T-helper 17 cell (primary cell): ENCODE measurements around the gene CACNA1C. TPM values are rescaled to one million over a fixed set of nuclear protein-coding genes. Genes with fewer than 3 reads are reported as not detected.

Experiments
- ATAC-seq: fragments of 150-1000 bp; cut with Tn5 transposase; 2 replicates; pipeline ENCODE4 v1.10.0; 2021; ENCODE audit warnings: mild to moderate bottlenecking, moderate library complexity
- DNase-seq, 3 donors: peaks; one replicate each; pipeline versions ENCODE4 v3.0.0 to v3.0.0-alpha.2; 2020 to 2021
- H3K9me3 ChIP-seq: one replicate; pipeline ENCODE4 v1.7.0; 2013; ENCODE audit warnings: low read length, mild to moderate bottlenecking; ENCODE audit not compliant: control insufficient read depth, poor library complexity, severe bottlenecking
- H3K27ac Mint-ChIP-seq: one replicate; pipeline ENCODE4 v1.8.0; 2022; ENCODE audit warnings: mild to moderate bottlenecking, moderate library complexity, mixed read lengths
- H3K27me3 Mint-ChIP-seq: one replicate; pipeline ENCODE4 v1.8.0; 2022; ENCODE audit warnings: mixed read lengths
- H3K36me3 Mint-ChIP-seq: one replicate; pipeline ENCODE4 v1.8.0; 2022; ENCODE audit warnings: low read depth, mixed read lengths
- H3K4me1 Mint-ChIP-seq: one replicate; pipeline ENCODE4 v1.8.0; 2022; ENCODE audit warnings: mild to moderate bottlenecking, mixed read lengths
- H3K4me3 Mint-ChIP-seq: one replicate; pipeline ENCODE4 v1.8.0; 2022; ENCODE audit warnings: mild to moderate bottlenecking, moderate library complexity, mixed read lengths
- total RNA-seq, 4 donors: library from RNA in 2 of 4; stranded (reverse) in 2 of 4; gene quantifications; one replicate each; pipeline ENCODE4 v1.2.3 and lab custom pipeline; 2022 to 2026

The CACNA1C gene
- total RNA-seq, 2 donors from 2014 or later, result 0.02 to 0.18 TPM

DNA sequence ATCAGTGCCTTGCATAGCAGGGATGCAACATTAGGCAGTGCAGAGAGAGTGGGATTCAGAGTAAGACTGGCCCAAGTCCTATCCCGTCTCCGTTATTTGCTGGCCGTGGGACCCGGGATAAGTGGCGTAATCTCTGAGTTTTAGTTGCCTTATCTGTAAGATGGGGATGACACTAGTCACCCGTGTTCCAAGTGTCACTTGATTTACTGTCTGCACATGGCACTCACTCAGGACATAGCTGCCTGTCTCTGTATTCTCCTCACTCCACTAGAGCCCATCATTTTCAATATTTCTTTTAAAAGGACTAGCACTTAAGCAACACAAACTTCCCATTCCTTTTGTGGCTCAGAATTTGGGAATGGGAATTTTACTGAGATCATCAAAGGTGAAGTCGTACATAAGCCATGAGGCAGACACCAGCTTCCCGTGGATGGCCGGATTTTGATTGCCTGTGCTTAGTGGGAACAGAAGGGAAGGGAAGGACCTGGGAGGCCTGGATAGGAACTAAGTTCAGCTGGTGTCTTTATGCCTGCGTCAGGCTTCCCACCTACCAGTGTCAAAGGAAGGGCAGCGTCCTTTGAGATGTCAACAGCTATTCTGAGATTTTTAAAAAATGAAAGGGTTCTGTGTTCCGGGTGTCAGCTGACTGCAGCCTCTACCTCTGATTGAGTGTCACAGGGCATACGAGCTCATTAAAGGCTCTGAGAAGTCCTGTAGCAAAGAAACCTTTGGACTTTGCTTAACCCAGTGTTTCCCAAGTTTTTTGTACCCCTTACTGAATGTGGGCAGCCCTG is 361.4 kb downstream of the CACNA1C start:
- H3K4me1 Mint-ChIP-seq, result no peaks in the 10 kb centered on the region
- H3K4me3 Mint-ChIP-seq, result no peak overlapping the region
- no peak overlapping the region for H3K27ac Mint-ChIP-seq
- peaks cover 35% of the 10 kb centered on the region for H3K27me3 Mint-ChIP-seq
- H3K9me3 ChIP-seq, result no peaks in the 10 kb centered on the region
- H3K36me3 Mint-ChIP-seq, result peaks cover 4% of the 10 kb centered on the region
- ATAC-seq, result no peak
- DNase-seq, result no peak

- H3K36me3 Mint-ChIP-seq, result peaks cover 4% of the 10 kb centered on the region
- ATAC-seq (no peak), DNase-seq (no peak)
- no peak overlapping the region for H3K27ac Mint-ChIP-seq
- H3K9me3 ChIP-seq, result no peaks in the 10 kb centered on the region
- no peaks in the 10 kb centered on the region for H3K4me1 Mint-ChIP-seq
- H3K4me3 Mint-ChIP-seq, result no peak overlapping the region
- H3K27me3 Mint-ChIP-seq, result peaks cover 39% of the 10 kb centered on the region
These were observed 362.2 kb downstream of the CACNA1C start for GRCh38 chr12:2414810-2415567.

GRCh38 chr12:2415568-2415944 is 362.8 kb downstream of the CACNA1C start:
- no peaks in the 10 kb centered on the region for H3K9me3 ChIP-seq
- Mint-ChIP-seq H3K36me3 (peaks cover 4% of the 10 kb centered on the region), H3K4me1 (no peaks in the 10 kb centered on the region), H3K27ac (no peak overlapping the region), H3K27me3 (peaks cover 39% of the 10 kb centered on the region), H3K4me3 (no peak overlapping the region)
- ATAC-seq (no peak), DNase-seq (no peak)

- DNase-seq (no peak), ATAC-seq (no peak)
- peaks cover 4% of the 10 kb centered on the region for H3K36me3 Mint-ChIP-seq
- no peak overlapping the region for H3K27ac Mint-ChIP-seq
- no peaks in the 10 kb centered on the region for H3K9me3 ChIP-seq
- peaks cover 34% of the 10 kb centered on the region for H3K27me3 Mint-ChIP-seq
- no peaks in the 10 kb centered on the region for H3K4me1 Mint-ChIP-seq
- no peak overlapping the region for H3K4me3 Mint-ChIP-seq
These were observed 363.4 kb downstream of the CACNA1C start for GRCh38 chr12:2416158-2416557.

- Mint-ChIP-seq H3K27me3 (peaks cover 43% of the 10 kb centered on the region), H3K27ac (no peak overlapping the region), H3K4me1 (no peaks in the 10 kb centered on the region), H3K36me3 (peaks cover 4% of the 10 kb centered on the region), H3K4me3 (no peak overlapping the region)
- ATAC-seq (no peak), DNase-seq (no peak)
- no peaks in the 10 kb centered on the region for H3K9me3 ChIP-seq
These were observed 364.8 kb downstream of the CACNA1C start for GRCh38 chr12:2417481-2418160.

DNA sequence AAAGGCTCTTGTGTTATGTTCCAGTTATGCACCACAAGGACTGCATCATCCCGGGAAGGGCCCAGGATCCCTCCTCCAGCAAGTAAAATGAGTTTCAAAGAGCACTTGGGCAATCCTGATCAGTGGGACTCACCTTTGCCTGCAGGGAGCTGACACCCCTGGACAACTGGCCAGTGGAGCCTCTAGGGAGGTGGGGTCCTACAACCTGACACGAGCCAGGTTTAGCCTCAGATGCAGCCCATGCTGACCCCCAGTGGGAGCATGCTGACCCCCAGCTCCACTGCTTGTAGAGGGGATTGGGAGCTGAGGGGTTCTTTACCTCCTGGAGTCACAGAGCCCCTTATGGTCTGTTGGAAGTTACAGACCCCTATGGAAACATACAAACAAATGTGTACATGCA is 365.8 kb downstream of the CACNA1C start:
- no peak for ATAC-seq
- peaks cover 49% of the 10 kb centered on the region for H3K27me3 Mint-ChIP-seq
- H3K36me3 Mint-ChIP-seq, result peaks cover 4% of the 10 kb centered on the region
- H3K4me3 Mint-ChIP-seq, result no peak overlapping the region
- no peaks in the 10 kb centered on the region for H3K4me1 Mint-ChIP-seq
- H3K27ac Mint-ChIP-seq, result no peak overlapping the region
- no peaks in the 10 kb centered on the region for H3K9me3 ChIP-seq
- no peak for DNase-seq

DNA sequence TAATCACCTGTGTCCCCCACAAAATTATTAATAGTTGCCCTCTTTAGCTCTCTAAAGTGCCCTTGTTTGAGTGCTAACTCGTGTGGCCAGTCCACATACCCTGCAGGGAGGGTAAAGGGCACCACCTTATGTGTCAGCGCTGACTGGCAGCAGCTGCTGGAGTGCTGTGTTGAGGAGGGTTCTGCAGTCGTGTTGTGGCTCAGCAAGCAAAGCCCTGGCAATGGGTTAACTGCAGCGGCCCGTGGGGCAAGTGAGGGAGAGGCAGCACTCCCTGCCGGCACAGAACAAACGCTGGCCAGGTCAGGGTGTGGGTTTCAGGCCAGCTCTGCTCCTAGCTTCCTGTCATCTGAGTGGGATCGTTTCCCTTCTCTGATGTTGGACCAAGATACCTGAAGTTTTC is 369.8 kb downstream of the CACNA1C start:
- DNase-seq (no peak), ATAC-seq (no peak)
- Mint-ChIP-seq H3K4me1 (no peaks in the 10 kb centered on the region), H3K4me3 (no peak overlapping the region), H3K27me3 (peaks cover 45% of the 10 kb centered on the region), H3K27ac (no peak overlapping the region), H3K36me3 (peaks cover 2% of the 10 kb centered on the region)
- no peaks in the 10 kb centered on the region for H3K9me3 ChIP-seq

- ATAC-seq (no peak), DNase-seq (no peak)
- H3K4me1 Mint-ChIP-seq, result no peaks in the 10 kb centered on the region
- H3K4me3 Mint-ChIP-seq, result no peak overlapping the region
- no peak overlapping the region for H3K27ac Mint-ChIP-seq
- no peaks in the 10 kb centered on the region for H3K9me3 ChIP-seq
- H3K27me3 Mint-ChIP-seq, result peaks cover 47% of the 10 kb centered on the region
- H3K36me3 Mint-ChIP-seq, result no peaks in the 10 kb centered on the region
These were observed 376.2 kb downstream of the CACNA1C start for GRCh38 chr12:2429032-2429431.

DNA sequence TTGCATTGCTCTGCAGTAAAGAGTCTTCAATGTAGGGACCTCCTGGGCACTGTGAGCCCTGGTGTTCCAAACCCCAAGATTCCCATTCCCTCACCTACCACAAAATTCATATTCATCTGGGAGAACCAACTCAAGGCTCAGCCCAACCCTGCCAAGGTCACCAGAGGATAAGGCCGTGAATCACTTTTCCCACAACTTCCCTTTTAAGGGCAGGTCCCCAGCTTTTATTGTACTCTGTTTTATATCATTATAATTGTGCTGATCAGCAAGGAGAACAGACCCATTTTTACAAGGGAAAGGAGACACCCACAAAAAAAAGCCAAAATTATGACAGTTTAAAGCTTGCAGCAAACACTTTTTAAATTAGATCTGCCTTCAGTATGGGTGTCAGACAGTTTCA is 379.0 kb downstream of the CACNA1C start:
- no peak for ATAC-seq

DNA sequence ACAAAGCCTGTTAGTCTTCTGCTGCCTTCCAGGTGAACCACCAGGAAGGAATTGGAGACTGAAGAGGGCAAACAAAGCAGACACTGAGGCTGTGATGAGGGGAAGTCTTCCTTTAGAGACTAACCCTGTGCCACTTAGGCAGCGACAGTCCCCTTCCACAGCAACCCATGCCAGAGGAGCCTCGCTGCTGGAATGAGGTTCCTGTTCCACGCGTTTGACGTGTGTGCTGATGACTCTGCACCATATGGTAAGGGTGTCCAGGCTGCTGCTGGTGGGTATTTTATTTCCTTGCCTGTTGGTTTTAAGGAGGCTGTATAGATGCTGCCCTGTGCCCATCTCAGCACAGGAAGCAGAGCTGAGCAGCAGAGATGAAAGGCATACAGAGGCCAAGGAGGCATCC is 380.1 kb downstream of the CACNA1C start:
- Mint-ChIP-seq H3K36me3 (no peaks in the 10 kb centered on the region), H3K4me1 (no peaks in the 10 kb centered on the region), H3K4me3 (no peak overlapping the region), H3K27ac (no peak overlapping the region), H3K27me3 (peaks cover 58% of the 10 kb centered on the region)
- DNase-seq (no peak), ATAC-seq (no peak)
- no peaks in the 10 kb centered on the region for H3K9me3 ChIP-seq

More for the DNA sequence above, 379.0 kb downstream of the CACNA1C start:
- no peaks in the 10 kb centered on the region for H3K4me1 Mint-ChIP-seq
- no peak for DNase-seq
- no peaks in the 10 kb centered on the region for H3K9me3 ChIP-seq
- H3K27ac Mint-ChIP-seq, result no peak overlapping the region
- H3K27me3 Mint-ChIP-seq, result peaks cover 58% of the 10 kb centered on the region
- H3K36me3 Mint-ChIP-seq, result no peaks in the 10 kb centered on the region
- no peak overlapping the region for H3K4me3 Mint-ChIP-seq

DNA sequence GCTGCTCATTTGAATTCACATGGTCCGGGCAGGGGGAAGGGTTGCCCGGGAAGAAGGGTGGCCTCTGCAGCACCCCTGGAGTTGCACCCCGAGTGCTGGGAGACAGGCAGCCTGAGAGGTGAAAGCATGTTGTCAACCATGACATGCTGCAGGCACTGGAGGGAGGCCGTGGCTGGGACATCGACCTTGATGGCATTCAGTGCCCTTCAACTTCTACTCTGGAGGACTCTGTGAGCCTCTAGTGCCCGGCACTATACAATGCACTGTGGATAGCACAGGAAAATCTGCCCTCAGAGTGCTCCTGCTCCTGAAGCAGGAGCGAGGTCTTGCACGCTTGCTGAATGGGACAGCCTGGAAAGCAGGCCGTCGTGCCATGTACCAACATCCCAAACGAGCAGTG is 382.7 kb downstream of the CACNA1C start:
- Mint-ChIP-seq H3K27me3 (peaks cover 48% of the 10 kb centered on the region), H3K4me3 (no peak overlapping the region), H3K4me1 (no peaks in the 10 kb centered on the region), H3K36me3 (no peaks in the 10 kb centered on the region), H3K27ac (no peak overlapping the region)
- ATAC-seq (no peak), DNase-seq (no peak)
- H3K9me3 ChIP-seq, result no peaks in the 10 kb centered on the region

- H3K4me3 Mint-ChIP-seq, result no peak overlapping the region
- DNase-seq, result no peak
- no peaks in the 10 kb centered on the region for H3K36me3 Mint-ChIP-seq
- no peak overlapping the region for H3K27ac Mint-ChIP-seq
- peaks cover 15% of the 10 kb centered on the region for H3K27me3 Mint-ChIP-seq
- no peaks in the 10 kb centered on the region for H3K4me1 Mint-ChIP-seq
- no peak for ATAC-seq
- H3K9me3 ChIP-seq, result no peaks in the 10 kb centered on the region
These were observed 386.7 kb downstream of the CACNA1C start for GRCh38 chr12:2439332-2440100.

DNA sequence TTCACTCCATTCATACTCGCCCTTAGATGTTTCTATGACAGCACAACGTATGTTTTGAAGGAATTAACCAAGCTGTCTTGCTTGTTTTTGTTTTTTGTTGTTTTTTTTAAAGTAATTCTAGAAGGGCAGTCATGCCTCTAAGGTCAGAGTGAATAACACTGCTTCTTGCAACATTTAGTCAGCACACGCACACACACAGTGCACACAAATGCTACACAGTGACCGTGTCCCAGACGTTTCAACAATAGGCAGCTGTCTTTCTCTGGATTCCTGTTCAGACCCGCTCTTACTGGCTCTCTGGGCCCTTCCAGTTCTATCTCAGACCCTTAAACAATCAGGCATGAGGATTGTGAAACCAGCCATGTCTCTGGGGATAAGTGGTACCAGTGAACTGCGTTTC is 391.0 kb downstream of the CACNA1C start:
- H3K36me3 Mint-ChIP-seq, result no peaks in the 10 kb centered on the region
- H3K4me1 Mint-ChIP-seq, result no peaks in the 10 kb centered on the region
- H3K4me3 Mint-ChIP-seq, result no peak overlapping the region
- H3K27ac Mint-ChIP-seq, result no peak overlapping the region
- H3K9me3 ChIP-seq, result peaks cover 2% of the 10 kb centered on the region
- DNase-seq, result no peak
- no peak for ATAC-seq
- no peaks in the 10 kb centered on the region for H3K27me3 Mint-ChIP-seq
